ENCODE data around the gene ADAP2.

Gene ADAP2

DNA sequence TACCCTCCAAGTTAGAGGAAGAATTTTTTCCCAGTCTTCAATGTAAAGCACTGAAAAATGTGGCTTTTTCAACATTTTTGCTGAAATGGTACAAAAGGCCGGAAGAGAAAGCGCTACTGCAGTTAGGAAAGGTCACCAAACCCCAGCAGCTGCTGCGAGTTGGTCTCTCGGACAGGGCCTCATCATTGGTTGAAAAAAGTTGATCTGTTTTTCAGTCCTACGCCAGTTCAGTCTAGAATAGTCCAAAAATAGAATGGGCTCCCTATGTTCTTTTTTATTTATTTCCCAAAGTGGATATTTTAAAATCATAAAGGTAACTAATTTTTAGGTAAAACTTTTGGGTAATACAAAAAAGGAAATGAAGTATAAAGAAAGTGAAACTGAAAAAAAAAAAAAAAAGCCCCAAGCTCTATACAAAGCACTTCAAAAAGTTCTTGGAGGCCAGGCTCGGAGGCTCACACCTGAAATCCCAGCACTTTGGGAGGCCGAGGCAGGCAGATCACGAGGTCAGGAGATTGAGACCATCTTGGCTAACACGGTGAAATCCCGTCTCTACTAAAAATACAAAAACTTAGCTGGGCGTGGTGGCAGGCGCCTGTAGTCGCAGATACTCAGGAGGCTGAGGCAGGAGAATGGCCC is 17.4 kb downstream of the ADAP2 start:
- Histone ChIP-seq H3K4me1 (no peaks in the 10 kb centered on the region), H3K36me3 (no peaks in the 10 kb centered on the region), H3K4me3 (ENCODE audit: low read depth, low read length) (no peak overlapping the region), H3K27me3 (no peaks in the 10 kb centered on the region), H3K9me3 (no peaks in the 10 kb centered on the region)
- TF ChIP-seq CTCF (IDR thresholded peaks at IDR 0.05; ENCODE audit: low read depth, low read length): no peak
- no peak for DNase-seq

- H3K9me3 ChIP-seq: no peaks in the 10 kb centered on the region
- H3K27me3 ChIP-seq: no peaks in the 10 kb centered on the region
- no peaks in the 10 kb centered on the region for H3K36me3 ChIP-seq
- DNase-seq: no peak
- H3K4me3 ChIP-seq (ENCODE audit: low read depth, low read length): no peak overlapping the region
- no peaks in the 10 kb centered on the region for H3K4me1 ChIP-seq
- no peak for TF ChIP-seq CTCF (IDR thresholded peaks at IDR 0.05; ENCODE audit: low read depth, low read length)
Observed at GRCh38 chr17:30942308-30943079, 20.7 kb downstream of the ADAP2 start.

GRCh38 chr17:30947796-30948195 is 26.1 kb downstream of the ADAP2 start:
- H3K9me3 ChIP-seq: no peaks in the 10 kb centered on the region
- TF ChIP-seq CTCF (IDR thresholded peaks at IDR 0.05; ENCODE audit: low read depth, low read length): no peak
- no peak for DNase-seq
- no peaks in the 10 kb centered on the region for H3K27me3 ChIP-seq
- H3K4me1 ChIP-seq: no peaks in the 10 kb centered on the region
- H3K36me3 ChIP-seq: no peaks in the 10 kb centered on the region
- H3K4me3 ChIP-seq (ENCODE audit: low read depth, low read length): no peak overlapping the region

DNA sequence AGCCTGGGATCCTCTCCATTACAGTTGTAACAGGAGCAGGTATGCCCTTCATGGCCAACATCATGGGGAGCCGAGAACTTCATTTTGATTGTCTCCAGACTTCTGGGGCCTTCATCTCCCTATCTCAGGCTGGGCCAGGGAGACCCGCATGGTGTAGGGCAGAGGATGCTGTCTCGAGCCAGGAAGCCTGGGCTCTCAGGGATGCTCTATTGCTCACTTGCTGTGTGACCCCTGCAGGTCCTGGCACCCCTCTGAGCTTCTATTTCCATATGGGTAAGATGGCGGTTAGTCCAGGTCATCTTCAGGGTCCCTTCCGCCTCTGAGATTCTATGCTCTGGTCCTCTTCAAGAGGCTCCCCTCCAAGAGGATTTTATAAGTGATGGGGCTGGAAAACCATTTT is 28.4 kb downstream of the ADAP2 start:
- Histone ChIP-seq H3K4me3 (ENCODE audit: low read depth, low read length) (no peak overlapping the region), H3K9me3 (no peaks in the 10 kb centered on the region), H3K4me1 (no peaks in the 10 kb centered on the region), H3K36me3 (no peaks in the 10 kb centered on the region), H3K27me3 (no peaks in the 10 kb centered on the region)
- TF ChIP-seq CTCF (IDR thresholded peaks at IDR 0.05; ENCODE audit: low read depth, low read length): no peak
- no peak for DNase-seq

- Histone ChIP-seq H3K9me3 (no peaks in the 10 kb centered on the region), H3K36me3 (no peaks in the 10 kb centered on the region), H3K27me3 (no peaks in the 10 kb centered on the region), H3K4me1 (no peaks in the 10 kb centered on the region), H3K4me3 (ENCODE audit: low read depth, low read length) (no peak overlapping the region)
- TF ChIP-seq CTCF (IDR thresholded peaks at IDR 0.05; ENCODE audit: low read depth, low read length): no peak
- peak; percentile 56 for DNase-seq
Observed at GRCh38 chr17:30950669-30951399, 29.1 kb downstream of the ADAP2 start.
